ENCODE measurements around the gene LINGO1. TPM values are rescaled to one million over a fixed set of nuclear protein-coding genes. Genes with fewer than 3 reads are reported as not detected.

Gene LINGO1
- total RNA-seq, 2 donors from 2014 or later, result 0.78 to 0.99 TPM

GRCh38 chr15:77639431-77639830 is 6.7 kb upstream of the LINGO1 start:
- Histone ChIP-seq H3K27ac (no peak overlapping the region), H3K27me3 (peaks cover 0 to 6% of the 10 kb centered on the region in 2 donors), H3K4me1 (peaks cover under 1% of the 10 kb centered on the region), H3K36me3 (replicated peaks in 1 of 2; ENCODE audit: insufficient read depth in 1 of 2, low read depth in 2 of 2) (no peaks in the 10 kb centered on the region), H3K4me3 (no peak overlapping the region), H3K9me3 (no peaks in the 10 kb centered on the region)
- no peak for ATAC-seq
- intact Hi-C loops (cut with DNase I), result no loop called here
- TF ChIP-seq POLR2A (IDR thresholded peaks at IDR 0.05) (no peak), CTCF (IDR thresholded peaks at IDR 0.05) (no peak)
- no peak for DNase-seq
- 86 to 92% methylated on average over 12 of the region's 12 CpGs for WGBS, 2 donors

GRCh38 chr15:77637851-77638692 is 5.4 kb upstream of the LINGO1 start:
- peaks cover 0 to 6% of the 10 kb centered on the region in 2 donors for H3K27me3 ChIP-seq
- no peak for TF ChIP-seq CTCF (IDR thresholded peaks at IDR 0.05)
- TF ChIP-seq POLR2A (IDR thresholded peaks at IDR 0.05), result no peak
- 52 to 68% methylated on average over 8 to 10 of the region's 10 CpGs for WGBS, 2 donors
- no peak for ATAC-seq
- no peak overlapping the region for H3K27ac ChIP-seq
- no peak overlapping the region for H3K4me3 ChIP-seq
- peaks cover 15% of the 10 kb centered on the region for H3K4me1 ChIP-seq
- H3K9me3 ChIP-seq, result no peaks in the 10 kb centered on the region
- DNase-seq, result no peak
- no peaks in the 10 kb centered on the region for H3K36me3 ChIP-seq (replicated peaks in 1 of 2; ENCODE audit: insufficient read depth in 1 of 2, low read depth in 2 of 2)
- intact Hi-C loops (cut with DNase I), result no loop called here

GRCh38 chr15:77636209-77636608 is 3.5 kb upstream of the LINGO1 start:
- TF ChIP-seq CTCF (IDR thresholded peaks at IDR 0.05) (no peak), POLR2A (IDR thresholded peaks at IDR 0.05) (no peak)
- Histone ChIP-seq H3K27me3 (peaks cover 0 to 6% of the 10 kb centered on the region in 2 donors), H3K4me1 (peaks cover 28% of the 10 kb centered on the region), H3K36me3 (replicated peaks in 1 of 2; ENCODE audit: insufficient read depth in 1 of 2, low read depth in 2 of 2) (no peaks in the 10 kb centered on the region), H3K9me3 (no peaks in the 10 kb centered on the region), H3K27ac (no peak overlapping the region), H3K4me3 (no peak overlapping the region)
- DNase-seq, result no peak
- 38 to 56% methylated on average over 2 to 5 of the region's 5 CpGs for WGBS, 2 donors
- no peak for ATAC-seq
- intact Hi-C loops (cut with DNase I), result no loop called here

GRCh38 chr15:77634266-77634962 is 1.7 kb upstream of the LINGO1 start:
- peaks cover 0 to 6% of the 10 kb centered on the region in 2 donors for H3K27me3 ChIP-seq
- intact Hi-C loops (cut with DNase I), result no loop called here
- peak; percentile 30 for ATAC-seq
- DNase-seq, result peak; percentile 71 to 82 (median 73)
- H3K4me3 ChIP-seq, result no peak overlapping the region
- peak; percentile 34 to 50 (median 46) for TF ChIP-seq CTCF (IDR thresholded peaks at IDR 0.05)
- TF ChIP-seq POLR2A (IDR thresholded peaks at IDR 0.05), result no peak
- WGBS, 2 donors, result 3 to 21% methylated on average over 4 to 22 of the region's 34 CpGs
- no peak overlapping the region for H3K27ac ChIP-seq
- no peaks in the 10 kb centered on the region for H3K36me3 ChIP-seq (replicated peaks in 1 of 2; ENCODE audit: insufficient read depth in 1 of 2, low read depth in 2 of 2)
- no peaks in the 10 kb centered on the region for H3K9me3 ChIP-seq
- peaks cover 29% of the 10 kb centered on the region for H3K4me1 ChIP-seq
